GM13976 (cell line): ENCODE data around the gene PIGB.

Source experiments
- DNase-seq: peaks from one replicate; pipeline ENCODE4 v3.0.0; 2012; ENCODE audit warnings: low spot score
- CTCF ChIP-seq: IDR thresholded peaks from 2 replicates; pipeline ENCODE4 v1.5.1; 2012; ENCODE audit warnings: borderline replicate concordance, mild to moderate bottlenecking; ENCODE audit not compliant: insufficient read depth; ENCODE audit errors: extremely low read depth, missing control alignments, control extremely low read depth
- in situ Hi-C: fragments of 300-500 bp; cut with MboI; formaldehyde crosslinking; loops from one replicate; pipeline ENCODE4 v1.12.0; 2022; ENCODE audit warnings: low sequenced_read_pairs, mixed read lengths, inconsistent platforms; ENCODE audit not compliant: unreplicated experiment

PIGB gene

DNA sequence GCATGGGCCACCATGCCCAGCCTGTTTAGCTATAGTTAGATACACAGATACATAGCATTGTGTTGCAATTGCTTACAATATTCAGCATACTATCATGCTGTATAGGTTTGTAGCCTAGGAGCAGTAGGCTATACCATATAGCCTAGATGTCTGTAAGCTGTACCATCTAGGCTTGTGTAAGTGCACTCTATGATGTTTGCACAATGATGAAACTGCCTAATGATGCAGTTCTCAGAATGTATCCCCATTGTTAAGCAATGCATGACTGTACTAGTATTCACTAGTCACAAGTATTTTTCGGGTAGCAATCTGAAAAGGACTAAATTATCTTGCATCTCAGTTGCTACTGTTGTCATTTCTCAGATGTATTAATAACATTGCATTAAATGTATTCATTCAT lies 16.0 kb downstream of the PIGB start:
- in situ Hi-C loops = no loop called here
- no peak for DNase-seq
- no peak for TF ChIP-seq CTCF

DNA sequence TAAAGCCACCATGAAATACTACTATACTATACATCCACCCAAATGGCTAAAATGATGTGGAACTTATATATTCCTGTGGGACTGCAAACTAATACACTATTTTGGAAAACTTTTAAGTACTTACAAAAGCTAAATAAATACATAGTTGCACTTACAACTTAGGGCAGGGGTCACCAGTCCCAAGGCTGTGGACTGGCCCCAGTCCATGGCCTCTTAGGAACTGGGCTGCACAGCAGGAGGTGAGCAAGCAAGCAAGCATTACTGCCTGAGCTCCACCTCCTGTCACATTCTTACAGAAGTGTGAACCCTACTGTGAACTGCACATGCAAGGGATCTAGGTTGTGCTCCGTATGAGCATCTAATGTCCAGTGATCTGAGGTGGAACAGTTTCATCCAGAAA lies 18.1 kb downstream of the PIGB start:
- DNase-seq = no peak
- TF ChIP-seq CTCF = no peak
- in situ Hi-C loops = no loop called here

GRCh38 chr15:55343168-55343567 lies 24.1 kb downstream of the PIGB start:
- in situ Hi-C loops = no loop called here
- no peak for DNase-seq
- no peak for TF ChIP-seq CTCF

DNA sequence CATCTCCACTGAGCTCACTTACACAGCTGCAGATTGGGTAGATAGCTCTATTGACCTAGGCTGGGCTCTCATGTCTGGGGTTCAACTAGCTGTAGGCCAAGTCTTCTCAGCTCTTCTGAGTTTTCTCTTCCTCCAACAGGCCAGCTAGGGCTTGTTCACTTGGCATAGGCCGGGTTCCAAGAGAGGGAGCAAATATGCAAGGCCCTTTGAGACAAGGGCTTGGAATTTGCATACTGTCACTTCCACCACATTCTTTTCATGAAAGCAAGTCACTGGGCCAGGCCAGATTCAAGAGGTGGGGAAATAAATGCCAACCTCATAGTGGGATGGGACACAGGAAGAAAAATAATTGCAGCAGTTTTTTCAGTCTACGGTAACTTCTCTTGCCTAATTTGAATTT lies 25.2 kb downstream of the PIGB start:
- no peak for DNase-seq
- in situ Hi-C loops = no loop called here

GRCh38 chr15:55348281-55348778 lies 29.3 kb downstream of the PIGB start:
- DNase-seq = no peak
- in situ Hi-C loops = no loop called here
- TF ChIP-seq CTCF = no peak

More for the DNA sequence above, 25.2 kb downstream of the PIGB start:
- TF ChIP-seq CTCF = no peak

GRCh38 chr15:55349282-55349681 lies 30.3 kb downstream of the PIGB start:
- no peak for DNase-seq
- TF ChIP-seq CTCF = no peak
- in situ Hi-C loops = no loop called here

- no peak for DNase-seq
- in situ Hi-C loops = no loop called here
- no peak for TF ChIP-seq CTCF
These were observed 34.0 kb downstream of the PIGB start for GRCh38 chr15:55353025-55353424.
